ENCODE data around the gene GHRH.

GRCh38 chr20:37259865-37260264, 1.7 kb downstream of the GHRH start:
- no peak for TF ChIP-seq CTCF (IDR thresholded peaks at IDR 0.05)
- TF ChIP-seq POLR2A (IDR thresholded peaks at IDR 0.05) = no peak
